ENCODE data around the gene AIF1L. TPM values are rescaled to one million over a fixed set of nuclear protein-coding genes. Genes with fewer than 3 reads are reported as not detected.
A peak's percentile ranks its signal among the peaks of the same experiment; 100 is the strongest.

The AIF1L gene
- total and polyA plus RNA-seq, 4 donors, result 0.61 to 1.8 (median 1.2) TPM

GRCh38 chr9:131148276-131148675 lies 51.9 kb downstream of the AIF1L start:
- no peak for TF ChIP-seq NR2F2 (IDR thresholded peaks at IDR 0.05)
- TF ChIP-seq YY1 (IDR thresholded peaks at IDR 0.05), result no peak
- no peak for TF ChIP-seq FOXA2 (IDR thresholded peaks at IDR 0.05)
- no peak for TF ChIP-seq HNF4G (IDR thresholded peaks at IDR 0.05)
- TF ChIP-seq, protein P1, sequence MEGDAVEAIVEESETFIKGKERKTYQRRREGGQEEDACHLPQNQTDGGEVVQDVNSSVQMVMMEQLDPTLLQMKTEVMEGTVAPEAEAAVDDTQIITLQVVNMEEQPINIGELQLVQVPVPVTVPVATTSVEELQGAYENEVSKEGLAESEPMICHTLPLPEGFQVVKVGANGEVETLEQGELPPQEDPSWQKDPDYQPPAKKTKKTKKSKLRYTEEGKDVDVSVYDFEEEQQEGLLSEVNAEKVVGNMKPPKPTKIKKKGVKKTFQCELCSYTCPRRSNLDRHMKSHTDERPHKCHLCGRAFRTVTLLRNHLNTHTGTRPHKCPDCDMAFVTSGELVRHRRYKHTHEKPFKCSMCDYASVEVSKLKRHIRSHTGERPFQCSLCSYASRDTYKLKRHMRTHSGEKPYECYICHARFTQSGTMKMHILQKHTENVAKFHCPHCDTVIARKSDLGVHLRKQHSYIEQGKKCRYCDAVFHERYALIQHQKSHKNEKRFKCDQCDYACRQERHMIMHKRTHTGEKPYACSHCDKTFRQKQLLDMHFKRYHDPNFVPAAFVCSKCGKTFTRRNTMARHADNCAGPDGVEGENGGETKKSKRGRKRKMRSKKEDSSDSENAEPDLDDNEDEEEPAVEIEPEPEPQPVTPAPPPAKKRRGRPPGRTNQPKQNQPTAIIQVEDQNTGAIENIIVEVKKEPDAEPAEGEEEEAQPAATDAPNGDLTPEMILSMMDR (IDR thresholded peaks at IDR 0.05; ENCODE audit: low read depth, low read length, missing input control), result no peak
- no peak for TF ChIP-seq EGR1 (IDR thresholded peaks at IDR 0.05; ENCODE audit: low read depth in 2 of 2)
- no peak for TF ChIP-seq SP1 (IDR thresholded peaks at IDR 0.05)
- no peak for TF ChIP-seq RXRA (IDR thresholded peaks at IDR 0.05)
- TF ChIP-seq TAF1 (conservative IDR thresholded peaks at IDR 0.05), result no peak
- TF ChIP-seq JUND (IDR thresholded peaks at IDR 0.05), result no peak
- TF ChIP-seq HNF4A (conservative IDR thresholded peaks at IDR 0.05), result no peak
- no peak for TF ChIP-seq RAD21 (IDR thresholded peaks at IDR 0.05)
- TF ChIP-seq ATF3 (IDR thresholded peaks at IDR 0.05), result no peak
- WGBS, result 95% methylated on average over 3 of the region's 3 CpGs
- Histone ChIP-seq H3K4me3 (ENCODE audit: low read depth in 1 of 3, low read length in 3 of 3) (no peak overlapping the region), H3K36me3 (ENCODE audit: control insufficient read depth in 4 of 4, insufficient read depth in 3 of 4, low read depth in 1 of 4, low read length in 3 of 4) (peaks cover 19 to 91% (median 81%) of the 10 kb centered on the region in 4 donors), H3K4me1 (ENCODE audit: control insufficient read depth in 4 of 4, insufficient read depth in 4 of 4, low read length in 3 of 4) (no peaks in the 10 kb centered on the region), H3K9ac (ENCODE audit: low read depth in 1 of 2, low read length in 2 of 2) (no peak overlapping the region), H3K27me3 (ENCODE audit: control insufficient read depth in 4 of 4, insufficient read depth in 4 of 4, low read length in 3 of 4) (no peaks in the 10 kb centered on the region), H3K9me3 (ENCODE audit: control insufficient read depth in 4 of 4, low read length in 3 of 4) (no peaks in the 10 kb centered on the region), H3K27ac (ENCODE audit: low read depth in 1 of 2, low read length in 2 of 2) (no peak overlapping the region)
- no peak for DNase-seq (ENCODE audit: low spot score)

GRCh38 chr9:131148966-131149687 lies 52.8 kb downstream of the AIF1L start:
- Histone ChIP-seq H3K27me3 (ENCODE audit: control insufficient read depth in 4 of 4, insufficient read depth in 4 of 4, low read length in 3 of 4) (no peaks in the 10 kb centered on the region), H3K27ac (ENCODE audit: low read depth in 1 of 2, low read length in 2 of 2) (no peak overlapping the region), H3K36me3 (ENCODE audit: control insufficient read depth in 4 of 4, insufficient read depth in 3 of 4, low read depth in 1 of 4, low read length in 3 of 4) (peaks cover 22 to 95% (median 83%) of the 10 kb centered on the region in 4 donors), H3K4me1 (ENCODE audit: control insufficient read depth in 4 of 4, insufficient read depth in 4 of 4, low read length in 3 of 4) (no peaks in the 10 kb centered on the region), H3K4me3 (ENCODE audit: low read depth in 1 of 3, low read length in 3 of 3) (no peak overlapping the region), H3K9me3 (ENCODE audit: control insufficient read depth in 4 of 4, low read length in 3 of 4) (no peaks in the 10 kb centered on the region), H3K9ac (ENCODE audit: low read depth in 1 of 2, low read length in 2 of 2) (no peak overlapping the region)
- WGBS, result 79% methylated on average over 7 of the region's 7 CpGs
- TF ChIP-seq YY1 (IDR thresholded peaks at IDR 0.05) (no peak), JUND (IDR thresholded peaks at IDR 0.05) (no peak), RXRA (IDR thresholded peaks at IDR 0.05) (no peak), HNF4A (conservative IDR thresholded peaks at IDR 0.05) (peak in 1 of 2 donors; percentile 48)
- TF ChIP-seq, protein P2, sequence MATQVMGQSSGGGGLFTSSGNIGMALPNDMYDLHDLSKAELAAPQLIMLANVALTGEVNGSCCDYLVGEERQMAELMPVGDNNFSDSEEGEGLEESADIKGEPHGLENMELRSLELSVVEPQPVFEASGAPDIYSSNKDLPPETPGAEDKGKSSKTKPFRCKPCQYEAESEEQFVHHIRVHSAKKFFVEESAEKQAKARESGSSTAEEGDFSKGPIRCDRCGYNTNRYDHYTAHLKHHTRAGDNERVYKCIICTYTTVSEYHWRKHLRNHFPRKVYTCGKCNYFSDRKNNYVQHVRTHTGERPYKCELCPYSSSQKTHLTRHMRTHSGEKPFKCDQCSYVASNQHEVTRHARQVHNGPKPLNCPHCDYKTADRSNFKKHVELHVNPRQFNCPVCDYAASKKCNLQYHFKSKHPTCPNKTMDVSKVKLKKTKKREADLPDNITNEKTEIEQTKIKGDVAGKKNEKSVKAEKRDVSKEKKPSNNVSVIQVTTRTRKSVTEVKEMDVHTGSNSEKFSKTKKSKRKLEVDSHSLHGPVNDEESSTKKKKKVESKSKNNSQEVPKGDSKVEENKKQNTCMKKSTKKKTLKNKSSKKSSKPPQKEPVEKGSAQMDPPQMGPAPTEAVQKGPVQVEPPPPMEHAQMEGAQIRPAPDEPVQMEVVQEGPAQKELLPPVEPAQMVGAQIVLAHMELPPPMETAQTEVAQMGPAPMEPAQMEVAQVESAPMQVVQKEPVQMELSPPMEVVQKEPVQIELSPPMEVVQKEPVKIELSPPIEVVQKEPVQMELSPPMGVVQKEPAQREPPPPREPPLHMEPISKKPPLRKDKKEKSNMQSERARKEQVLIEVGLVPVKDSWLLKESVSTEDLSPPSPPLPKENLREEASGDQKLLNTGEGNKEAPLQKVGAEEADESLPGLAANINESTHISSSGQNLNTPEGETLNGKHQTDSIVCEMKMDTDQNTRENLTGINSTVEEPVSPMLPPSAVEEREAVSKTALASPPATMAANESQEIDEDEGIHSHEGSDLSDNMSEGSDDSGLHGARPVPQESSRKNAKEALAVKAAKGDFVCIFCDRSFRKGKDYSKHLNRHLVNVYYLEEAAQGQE (IDR thresholded peaks at IDR 0.05), result no peak
- DNase-seq (ENCODE audit: low spot score), result no peak
